22Rv1 (cell line): ENCODE measurements around the gene PRDM2.

ENCODE experiments used
- CTCF ChIP-seq: fragments of 450-650 bp; IDR thresholded peaks from 2 replicates; pipeline ENCODE4 v1.5.1; 2017; ENCODE audit warnings: mild to moderate bottlenecking
- ZFX ChIP-seq: fragments of 450-650 bp; IDR thresholded peaks from 2 replicates; pipeline ENCODE4 v1.6.1; 2017; ENCODE audit warnings: antibody characterized with exemption, borderline replicate concordance

GRCh38 chr1:13760921-13761320 lies 60.9 kb downstream of the PRDM2 start:
- TF ChIP-seq CTCF (no peak), ZFX (no peak)
